Eye (tissue), 1 donor: ENCODE data around the gene DCAF8L2.
"Not testable (repeated sequence)": the region's sequence is repeated elsewhere in the genome, so short reads cannot be mapped to it uniquely, and the experiment has no call there.

Experiments
- DNase-seq: peaks from one replicate; pipeline ENCODE4 v3.0.0-alpha.2; 2015

DCAF8L2 gene

DNA sequence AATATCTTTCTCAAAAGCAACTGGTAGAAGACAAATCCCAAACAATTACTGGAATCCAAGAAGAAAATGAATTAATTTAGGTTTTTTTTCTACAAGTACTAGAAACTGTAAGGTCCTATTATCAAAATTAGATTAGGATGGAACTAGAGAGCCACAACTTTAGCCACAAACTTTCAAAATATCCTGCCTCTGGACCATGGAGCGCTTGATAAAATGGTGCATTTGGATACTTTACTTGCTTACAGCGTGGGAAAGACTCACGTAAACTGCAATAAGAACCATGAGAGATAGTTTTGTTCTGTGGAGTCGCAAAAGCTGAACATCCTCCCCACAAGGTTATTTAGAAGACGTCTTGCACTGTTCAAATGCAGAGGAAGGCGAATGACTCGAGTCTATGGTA, at the start of gene DCAF8L2:
TSS of gene DCAF8L2 (plus strand) at position 301 of the 400 bp plus-strand sequence. CDS start 156,552 bp downstream, outside the sequence.
- DNase-seq: no peak

DNA sequence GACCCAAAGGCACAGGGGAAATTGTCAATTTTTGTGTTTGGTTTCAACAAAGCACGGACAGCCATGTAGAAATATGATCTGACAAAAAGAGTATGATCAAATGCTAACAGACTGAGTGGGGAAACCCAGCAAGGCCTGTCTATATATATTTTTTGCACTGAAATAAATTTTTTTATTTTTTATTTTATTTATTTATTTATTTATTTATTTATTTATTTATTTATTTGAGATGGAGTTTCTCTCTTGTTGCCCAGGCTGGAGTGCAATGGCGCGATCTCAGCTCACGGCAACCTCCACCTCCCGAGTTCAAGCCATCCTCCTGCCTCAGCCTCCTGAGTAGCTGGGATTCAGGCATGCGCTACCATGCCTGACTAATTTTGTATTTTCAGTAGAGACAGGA, 49.0 kb upstream of the DCAF8L2 start:
- not testable (repeated sequence) for DNase-seq

DNA sequence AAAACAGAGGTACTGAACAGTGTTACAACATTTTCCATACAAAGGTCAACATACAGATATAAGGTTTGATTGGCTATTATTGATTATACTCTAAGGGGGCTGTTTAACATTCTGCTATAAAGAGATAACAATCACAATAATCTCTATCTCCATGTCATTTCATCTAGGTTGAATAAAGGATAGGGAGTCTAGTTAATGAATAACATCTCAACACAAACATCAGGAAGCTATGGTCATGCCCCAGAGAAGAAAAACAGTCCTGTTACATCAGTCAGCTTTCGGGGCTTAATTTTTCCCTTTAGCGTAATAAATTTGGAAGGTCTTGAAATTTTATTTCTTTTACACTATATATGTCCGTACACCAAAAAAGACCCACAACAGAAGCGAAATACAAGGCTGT, 41.5 kb upstream of the DCAF8L2 start:
- no peak for DNase-seq

DNA sequence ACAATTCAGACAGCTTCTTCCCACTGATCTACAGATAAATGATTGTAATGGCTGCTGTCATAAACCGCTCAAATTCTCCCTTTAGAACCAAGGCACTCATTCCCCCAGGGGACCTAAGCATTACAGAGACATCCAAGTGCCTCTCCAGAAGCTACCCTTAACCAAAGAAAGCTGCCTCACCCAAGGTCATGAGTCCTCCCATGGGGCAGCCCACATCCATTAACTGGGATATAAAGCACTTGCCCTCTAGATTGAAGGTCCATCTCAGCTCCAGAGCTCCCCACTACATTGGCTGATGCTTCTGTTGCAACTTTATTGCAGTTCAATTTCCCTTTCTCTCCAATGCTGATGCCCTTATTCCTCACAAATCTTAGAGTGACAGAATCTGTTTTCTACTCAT, 40.5 kb upstream of the DCAF8L2 start:
- peak; percentile 41 for DNase-seq

DNA sequence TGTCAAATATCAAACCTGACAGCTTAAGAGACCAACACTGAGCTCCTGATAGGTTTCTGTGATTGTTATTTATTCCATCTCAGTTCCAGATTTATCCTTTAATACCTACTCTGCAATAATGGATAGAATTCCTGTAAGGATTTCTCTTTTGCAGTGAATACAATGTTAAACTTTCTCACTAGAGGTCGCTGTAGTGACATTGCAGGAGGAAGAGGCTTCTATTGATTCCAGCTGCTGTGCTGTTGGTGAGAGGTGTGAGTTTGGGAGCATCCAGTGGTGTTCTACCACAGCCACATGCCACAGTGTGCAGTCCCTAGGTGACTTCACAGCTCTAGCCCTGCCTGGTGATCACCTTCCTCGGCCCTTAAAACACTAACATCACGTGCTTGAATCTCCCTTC, 34.6 kb upstream of the DCAF8L2 start:
- DNase-seq: peak; percentile 39

DNA sequence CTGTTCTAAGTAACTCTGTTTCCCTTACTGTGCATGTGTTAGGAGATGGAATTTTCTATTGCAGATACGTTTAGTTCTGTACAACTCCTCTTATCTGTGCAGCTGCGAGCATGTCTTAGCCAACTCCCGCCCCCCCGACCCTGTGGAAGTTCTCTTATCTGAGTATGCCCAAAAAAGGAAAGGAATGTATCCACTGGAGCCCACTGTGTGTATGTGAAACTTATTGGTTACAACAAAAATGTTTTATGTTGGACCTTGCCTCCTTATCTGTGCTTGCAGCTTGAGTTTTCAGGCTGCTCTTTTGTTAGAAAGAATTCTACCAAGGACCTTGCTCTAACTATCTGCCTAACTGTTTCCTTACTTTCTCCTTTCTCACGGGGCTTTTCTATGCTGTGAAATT, 24.2 kb upstream of the DCAF8L2 start:
- DNase-seq: no peak

DNA sequence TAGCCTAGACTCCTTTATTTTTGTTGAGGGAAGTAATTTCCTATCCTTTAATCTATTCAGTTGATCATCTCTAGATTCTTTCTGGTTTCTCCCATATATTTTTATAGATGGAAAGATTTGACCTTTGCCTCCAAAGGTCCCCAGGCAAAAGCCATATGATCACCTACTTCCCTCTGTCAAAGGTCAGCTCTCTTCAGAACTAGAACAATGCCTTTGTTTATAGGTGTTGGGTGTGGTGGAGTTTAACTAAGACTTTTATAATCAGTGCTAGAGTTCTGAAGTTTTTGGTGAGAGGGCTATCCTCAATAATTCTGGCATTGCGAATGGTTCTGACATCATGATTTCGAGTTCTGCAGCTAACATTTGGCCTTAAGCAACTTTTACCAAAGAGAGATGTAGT, 19.0 kb upstream of the DCAF8L2 start:
- no peak for DNase-seq

DNA sequence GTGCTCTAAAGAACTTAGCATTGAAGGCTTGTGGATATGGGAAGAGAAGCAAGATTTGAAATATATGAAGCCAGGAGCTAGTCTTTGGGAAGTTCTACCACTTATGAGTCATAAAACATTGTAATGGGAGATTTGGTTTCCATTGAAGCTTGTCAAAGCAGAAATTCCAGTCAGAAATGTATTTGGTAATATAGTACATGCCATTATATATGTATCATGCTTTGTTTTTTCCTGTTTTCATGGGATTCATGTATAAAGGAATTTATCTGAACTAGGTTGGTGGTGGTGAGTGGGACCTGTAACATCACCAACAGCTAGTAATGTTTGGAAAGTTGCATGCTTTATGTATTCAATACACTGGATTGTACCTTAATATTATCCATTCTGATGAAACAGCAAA, 14.6 kb upstream of the DCAF8L2 start:
- no peak for DNase-seq

DNA sequence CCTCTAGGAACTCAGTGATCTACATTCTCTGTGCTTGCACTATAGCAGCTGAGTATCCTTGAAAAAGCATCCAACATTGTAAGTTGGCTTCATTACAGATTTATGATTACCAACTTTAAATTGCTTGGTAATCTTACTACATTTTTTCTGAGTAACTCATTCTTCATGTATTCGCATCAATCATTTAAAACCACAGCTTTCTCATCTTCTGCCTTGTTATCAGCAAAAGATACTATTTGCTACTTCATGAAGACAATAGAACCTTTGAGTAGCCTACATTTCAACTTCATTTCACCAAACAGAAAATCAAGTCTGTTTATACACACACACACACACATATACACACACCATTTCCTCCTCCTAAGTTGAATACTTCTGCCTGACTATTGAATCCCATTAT, 6.2 kb upstream of the DCAF8L2 start:
- DNase-seq: no peak

DNA sequence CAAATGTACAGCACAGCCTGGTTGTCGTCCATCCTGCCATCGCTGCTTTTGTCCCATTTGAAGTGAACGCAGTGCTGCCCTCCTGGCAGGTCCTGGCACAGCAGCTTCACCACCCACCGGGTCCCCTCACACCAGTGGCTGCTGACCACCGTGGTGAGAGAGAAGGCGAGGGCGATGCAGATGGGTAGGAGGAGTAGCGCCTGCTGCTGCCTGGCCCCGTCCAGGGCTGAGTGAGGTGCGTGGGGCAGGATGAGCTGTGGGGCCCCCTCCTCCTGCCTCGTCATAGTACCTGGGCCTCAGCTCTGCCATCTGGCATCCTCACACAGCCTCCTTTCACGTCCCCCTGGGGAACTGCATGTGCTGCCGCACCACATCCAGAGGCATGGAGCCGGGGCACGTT, 1.8 kb downstream of the DCAF8L2 start:
- DNase-seq: no peak

DNA sequence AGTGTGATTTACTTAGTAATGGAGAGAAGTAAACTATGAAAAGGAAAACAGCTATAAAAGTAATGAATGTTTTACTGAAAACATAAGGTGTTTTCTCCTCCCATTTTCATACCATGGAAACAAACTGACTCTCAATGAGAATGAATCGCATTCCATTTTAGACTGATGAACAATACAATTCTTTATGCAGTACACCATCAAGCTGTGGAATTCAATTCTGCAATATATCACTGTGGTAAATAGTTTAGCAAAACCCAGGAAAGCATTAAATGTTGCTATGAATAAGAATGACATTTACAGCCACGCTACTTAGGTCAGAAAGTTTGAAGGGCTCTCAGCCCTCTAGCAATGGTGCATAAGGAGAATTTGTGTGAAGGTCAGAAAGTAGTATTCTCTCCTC, 7.4 kb downstream of the DCAF8L2 start:
- no peak for DNase-seq

DNA sequence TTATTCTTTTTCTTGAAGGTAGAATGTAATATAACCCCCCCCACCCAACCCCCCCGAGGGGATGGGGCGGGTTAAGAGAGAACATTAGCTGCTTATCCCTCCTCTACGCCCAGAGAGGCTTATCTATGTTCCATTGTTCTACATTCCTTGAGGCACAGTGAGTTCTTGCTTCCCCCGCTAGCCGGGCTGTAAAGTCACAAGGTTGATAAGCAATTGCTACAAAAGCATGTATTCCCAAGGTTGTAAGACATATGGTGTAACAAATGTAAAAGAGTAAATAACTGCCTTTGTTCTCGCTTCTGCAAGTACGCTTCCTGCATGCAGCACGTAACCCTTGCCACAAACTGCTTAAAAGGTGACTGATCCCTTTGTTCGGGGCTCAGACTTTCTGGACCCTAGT, 8.2 kb downstream of the DCAF8L2 start:
- no peak for DNase-seq

DNA sequence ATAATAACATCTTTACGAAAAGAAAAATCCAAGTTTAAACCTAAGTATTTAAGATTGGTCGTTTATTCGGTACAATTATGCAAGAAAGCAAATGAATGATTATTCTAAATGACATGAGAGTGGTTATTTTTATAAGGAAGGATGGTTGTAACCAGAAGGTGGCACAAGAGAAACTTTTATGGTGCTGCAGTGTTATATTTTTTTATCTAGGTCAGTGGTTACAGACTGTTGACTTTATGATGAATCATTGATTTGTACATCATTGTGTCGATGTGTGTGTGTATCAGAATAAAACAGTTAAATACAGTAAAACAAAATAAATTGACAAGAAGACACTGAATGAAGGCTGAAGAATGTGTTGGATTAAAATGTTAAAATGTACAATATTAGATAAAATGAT, 9.8 kb downstream of the DCAF8L2 start:
- DNase-seq: no peak

DNA sequence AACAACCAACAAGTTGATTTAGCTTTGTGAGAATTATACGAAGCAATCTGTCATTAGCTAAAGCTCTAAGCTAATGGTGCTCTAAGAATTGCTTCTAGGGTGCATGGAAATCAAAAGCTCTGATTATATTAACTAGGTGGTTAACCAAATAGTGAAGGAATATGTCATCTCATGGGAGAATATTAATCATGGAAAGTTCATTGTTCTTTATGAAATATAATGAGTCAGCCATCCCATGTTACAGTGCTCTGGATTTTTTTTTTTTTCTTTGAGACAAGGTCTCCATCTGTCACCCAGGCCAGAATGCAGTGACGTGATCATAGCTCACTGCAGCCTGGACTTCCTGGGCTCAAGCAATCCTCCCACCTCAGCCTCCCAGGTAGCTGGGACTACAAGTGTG, 10.5 kb downstream of the DCAF8L2 start:
- no peak for DNase-seq

DNA sequence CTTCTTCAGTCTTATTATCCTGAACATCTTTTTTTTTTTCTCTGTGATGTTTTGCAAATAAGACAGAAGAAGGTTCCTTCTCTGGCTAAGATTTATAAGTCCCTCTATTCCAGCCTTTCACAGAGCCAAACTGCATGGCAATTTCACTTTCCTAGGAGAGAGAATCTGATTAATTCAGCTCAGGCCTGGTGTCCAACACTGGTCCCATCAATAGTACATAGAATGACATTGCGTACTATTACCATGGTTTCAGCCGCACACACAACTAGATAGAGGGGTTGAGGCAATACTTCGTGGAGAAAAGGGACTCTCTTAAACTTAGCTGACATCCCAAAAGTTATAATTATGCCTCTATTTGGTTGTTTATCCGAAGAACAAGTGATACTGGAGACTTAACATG, 18.5 kb downstream of the DCAF8L2 start:
- DNase-seq: no peak

DNA sequence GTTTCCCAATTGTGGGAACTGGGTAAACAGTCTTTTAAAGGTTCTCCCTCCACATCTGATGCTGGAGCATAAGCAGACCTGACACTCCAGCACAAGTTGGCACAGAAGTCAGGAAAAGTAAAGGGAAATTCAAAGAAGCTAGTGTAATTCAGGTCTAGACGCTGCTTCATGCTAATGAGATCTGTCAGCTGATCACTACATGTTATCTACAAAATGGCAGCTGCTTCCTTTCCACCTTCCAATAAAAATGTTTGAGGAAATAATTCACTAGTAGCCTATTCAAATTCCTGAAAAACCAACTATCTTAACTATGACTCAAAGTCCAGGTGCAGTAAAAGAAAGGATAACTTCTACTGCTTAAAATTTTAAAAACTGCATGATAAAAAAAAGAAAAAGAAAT, 29.3 kb downstream of the DCAF8L2 start:
- DNase-seq: no peak

DNA sequence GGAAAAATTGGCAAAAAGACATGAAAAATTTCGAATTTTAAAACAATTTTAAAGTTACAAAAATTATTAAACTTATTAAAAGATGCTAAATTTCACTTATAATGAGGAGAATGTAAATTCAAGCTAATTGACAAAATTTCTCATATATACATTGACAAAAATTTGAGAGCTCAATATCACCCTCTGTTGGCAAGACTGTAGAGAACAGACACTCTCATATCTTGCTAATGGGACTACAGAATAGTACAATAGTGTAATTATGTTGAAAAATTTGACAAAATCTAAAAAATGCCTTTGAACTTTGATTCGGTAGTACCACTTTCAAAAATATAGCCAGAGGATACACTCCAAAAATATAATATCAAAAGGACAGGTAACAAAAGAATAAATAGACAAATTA, 29.8 kb downstream of the DCAF8L2 start:
- no peak for DNase-seq

DNA sequence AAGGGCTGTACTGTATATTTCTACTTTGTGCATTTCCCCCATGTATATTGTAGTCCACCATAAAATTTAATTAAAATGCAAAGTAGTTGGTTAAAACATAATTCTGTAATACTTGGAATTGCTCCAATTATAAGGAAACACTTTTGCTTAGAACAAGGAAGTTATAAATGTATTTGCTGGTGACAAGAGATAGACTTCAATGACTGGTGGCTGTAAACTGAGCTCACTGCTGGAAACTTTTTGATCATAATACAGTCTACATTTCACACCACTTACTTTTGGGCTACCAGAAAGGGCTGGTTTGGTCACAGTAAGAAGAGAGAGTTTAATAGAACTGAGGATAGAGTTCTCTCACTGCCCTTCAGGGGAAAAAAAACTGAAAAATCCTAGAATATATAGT, 32.7 kb downstream of the DCAF8L2 start:
- DNase-seq: no peak

DNA sequence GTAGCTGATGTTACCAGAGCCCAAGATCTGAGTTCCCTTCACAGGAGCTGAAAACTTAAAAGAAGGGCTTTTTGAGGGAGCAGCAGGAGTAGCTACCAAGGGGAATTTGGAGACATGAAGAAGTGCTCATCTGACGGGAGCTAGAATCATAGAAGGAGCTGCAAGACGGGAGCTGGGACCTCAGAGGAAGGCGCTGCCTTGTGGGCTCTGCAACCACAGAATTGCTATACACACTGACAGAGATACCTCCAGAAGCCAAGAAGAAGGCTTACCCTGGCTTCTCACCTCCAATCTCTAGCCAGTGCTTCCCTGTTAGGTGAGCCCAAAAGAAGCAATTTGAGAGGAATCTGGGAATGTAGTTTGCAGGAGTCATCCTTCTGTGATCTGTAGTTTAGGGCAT, 35.9 kb downstream of the DCAF8L2 start:
- DNase-seq: no peak

DNA sequence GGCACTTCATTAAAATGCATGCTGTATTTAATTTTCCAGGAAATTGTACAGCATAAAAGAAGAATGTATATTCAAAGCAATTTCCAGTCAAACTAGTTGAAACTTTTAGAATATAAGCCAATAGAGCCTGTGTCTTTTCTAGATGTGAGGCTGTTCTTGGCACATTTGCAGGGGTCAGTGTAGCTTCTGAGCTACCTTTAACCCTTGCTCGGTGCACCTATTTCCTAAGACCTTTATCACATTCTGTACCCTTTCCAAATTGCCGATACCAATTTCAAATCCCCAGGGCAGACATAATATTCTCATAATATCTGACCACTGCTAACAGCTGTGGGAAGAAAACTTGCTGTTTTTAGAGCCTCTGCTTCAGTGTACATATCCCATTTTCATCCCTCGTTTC, 43.2 kb downstream of the DCAF8L2 start:
- DNase-seq: no peak

DNA sequence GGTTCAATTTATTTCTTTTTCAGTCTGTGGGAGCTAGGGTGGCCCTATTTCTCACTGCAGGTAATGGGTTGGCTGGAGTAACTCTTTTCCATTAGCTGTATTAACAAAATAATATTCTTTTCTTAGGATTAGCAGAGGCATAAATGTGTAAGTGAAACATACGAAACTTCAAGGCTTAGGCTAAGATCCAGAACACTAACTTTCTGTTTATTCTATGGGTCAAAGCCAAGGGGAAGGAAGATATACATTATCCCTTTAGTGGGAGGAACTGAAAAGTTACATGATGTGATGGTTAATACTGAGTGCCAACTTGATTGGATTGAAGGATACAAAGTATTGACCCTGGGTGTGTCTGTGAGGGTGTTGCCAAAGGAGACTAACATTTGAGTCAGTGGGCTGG, 66.4 kb downstream of the DCAF8L2 start:
- DNase-seq: no peak

DNA sequence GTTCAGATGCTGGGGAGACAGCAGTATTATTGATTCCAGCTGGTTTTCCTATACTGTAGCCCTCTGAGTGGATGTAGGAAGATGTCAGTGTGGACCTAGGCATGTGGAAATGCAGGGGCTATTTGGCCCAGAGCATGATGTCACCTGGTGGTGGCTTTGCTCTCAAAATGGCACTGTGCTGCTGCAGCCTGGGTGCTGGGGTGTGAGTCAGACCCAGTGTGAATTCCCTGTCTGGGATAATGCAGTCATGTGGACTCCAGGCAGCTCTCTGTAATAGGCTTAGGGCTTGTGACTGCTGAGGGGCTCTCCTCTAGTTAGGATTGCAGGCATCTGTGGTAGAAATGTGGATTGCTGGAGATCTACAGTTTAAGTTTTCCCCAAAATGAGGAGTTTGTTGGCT, 70.7 kb downstream of the DCAF8L2 start:
- no peak for DNase-seq

DNA sequence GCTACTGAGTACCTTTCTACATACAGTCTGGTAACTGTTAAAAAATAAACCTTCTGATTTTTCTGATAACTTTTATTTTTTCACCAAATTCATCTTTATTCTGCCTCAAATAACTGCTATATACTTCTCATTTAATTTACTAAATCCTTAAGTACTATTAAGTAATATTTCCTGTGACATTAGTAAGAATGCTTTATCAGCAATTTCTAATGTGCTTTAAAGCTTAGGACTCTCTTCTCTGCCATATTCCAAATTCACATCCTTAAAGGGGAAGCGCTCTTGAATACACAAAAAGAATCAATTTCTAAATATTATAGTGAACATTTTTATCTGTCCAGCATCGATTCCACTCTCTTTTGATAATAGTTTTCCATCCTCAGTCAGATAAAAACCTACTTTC, 81.1 kb downstream of the DCAF8L2 start:
- no peak for DNase-seq

DNA sequence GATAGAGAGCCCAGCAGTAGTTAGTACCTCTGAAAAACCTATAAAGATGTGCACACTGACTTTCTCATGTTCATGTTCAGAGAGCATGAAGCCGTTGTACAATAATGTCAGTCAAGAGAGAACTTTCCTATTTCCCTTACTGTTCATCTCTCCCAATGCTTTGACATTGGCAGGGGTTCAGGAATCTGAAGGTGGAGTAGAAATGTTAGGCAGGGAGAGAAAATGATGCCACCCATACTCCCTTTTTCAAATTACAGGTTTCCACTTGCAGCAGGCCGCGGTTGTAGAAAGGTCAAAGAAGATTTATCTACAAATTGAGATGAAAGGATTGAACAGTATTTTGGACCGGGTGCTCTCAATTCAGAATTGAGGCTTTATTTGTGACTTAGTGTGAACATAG, 84.3 kb downstream of the DCAF8L2 start:
- no peak for DNase-seq

DNA sequence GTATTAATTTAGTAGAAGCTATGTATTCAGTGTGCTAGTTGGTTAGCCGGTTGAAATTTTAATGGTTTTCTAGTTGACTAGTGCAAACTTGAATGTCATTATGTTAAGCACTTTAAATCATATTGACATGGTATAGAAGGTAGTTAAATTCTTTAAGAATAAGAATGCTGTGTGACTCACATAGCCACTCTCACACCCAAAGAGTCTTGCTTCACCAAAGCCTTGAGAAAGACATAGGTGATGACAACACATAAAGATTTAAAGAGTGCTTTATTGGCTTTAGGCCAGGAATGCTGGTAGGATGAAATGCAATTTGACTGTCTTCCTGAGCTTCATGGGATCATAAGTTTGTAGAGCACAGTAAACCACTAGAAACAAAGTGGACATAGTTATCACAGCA, 85.3 kb downstream of the DCAF8L2 start:
- no peak for DNase-seq

DNA sequence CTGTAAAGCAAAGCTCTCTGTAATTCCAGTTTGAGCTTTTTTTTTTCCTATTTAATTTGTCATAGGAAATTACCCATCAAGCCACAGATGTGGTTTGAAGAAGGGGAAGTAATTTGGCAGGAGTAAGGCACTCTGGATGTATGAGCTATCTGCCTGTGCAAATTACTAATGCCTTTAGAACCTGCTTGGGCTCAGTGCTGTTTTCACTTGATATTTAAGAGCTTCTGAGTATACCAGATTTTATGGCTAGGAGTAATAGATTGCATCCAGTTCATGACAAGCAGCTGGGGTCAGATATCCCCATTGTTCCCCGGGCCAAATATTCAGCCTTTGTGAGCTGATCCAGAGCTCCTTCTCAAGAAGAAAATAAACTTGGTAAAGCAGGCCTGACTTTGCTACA, 89.1 kb downstream of the DCAF8L2 start:
- DNase-seq: peak; percentile 2
